ENCODE data around the gene RARB.
A peak's percentile ranks its signal among the peaks of the same experiment; 100 is the strongest.

RARB gene

GRCh38 chr3:25597535-25598101 is 169.6 kb downstream of the RARB start:
- in situ Hi-C loops (cut with HindIII; ENCODE audit: low pct_ligation_motif_present, low pct_unique_long_range_greater_than_20kb, low sequenced_read_pairs): no loop called here
- DNase-seq: no peak

- in situ Hi-C loops (cut with HindIII; ENCODE audit: low pct_ligation_motif_present, low pct_unique_long_range_greater_than_20kb, low sequenced_read_pairs): no loop called here
- DNase-seq: no peak
Observed at GRCh38 chr3:25603703-25604102, 175.6 kb downstream of the RARB start.

- in situ Hi-C loops (cut with HindIII; ENCODE audit: low pct_ligation_motif_present, low pct_unique_long_range_greater_than_20kb, low sequenced_read_pairs): no loop called here
- DNase-seq: peak; percentile 64
Observed at GRCh38 chr3:25604107-25604805, 176.2 kb downstream of the RARB start.

- in situ Hi-C loops (cut with HindIII; ENCODE audit: low pct_ligation_motif_present, low pct_unique_long_range_greater_than_20kb, low sequenced_read_pairs): no loop called here
- no peak for DNase-seq
Observed at GRCh38 chr3:25610167-25610566, 182.1 kb downstream of the RARB start.

- in situ Hi-C loops (cut with HindIII; ENCODE audit: low pct_ligation_motif_present, low pct_unique_long_range_greater_than_20kb, low sequenced_read_pairs): no loop called here
- no peak for DNase-seq
Observed at GRCh38 chr3:25610779-25611178, 182.7 kb downstream of the RARB start.

GRCh38 chr3:25611193-25611592 is 183.1 kb downstream of the RARB start:
- DNase-seq: no peak
- in situ Hi-C loops (cut with HindIII; ENCODE audit: low pct_ligation_motif_present, low pct_unique_long_range_greater_than_20kb, low sequenced_read_pairs): no loop called here

GRCh38 chr3:25618028-25618427 is 190.0 kb downstream of the RARB start:
- in situ Hi-C loops (cut with HindIII; ENCODE audit: low pct_ligation_motif_present, low pct_unique_long_range_greater_than_20kb, low sequenced_read_pairs): no loop called here

GRCh38 chr3:25619382-25619781 is 191.3 kb downstream of the RARB start:
- no peak for DNase-seq
- in situ Hi-C loops (cut with HindIII; ENCODE audit: low pct_ligation_motif_present, low pct_unique_long_range_greater_than_20kb, low sequenced_read_pairs): no loop called here

More at GRCh38 chr3:25618028-25618427, 190.0 kb downstream of the RARB start:
- no peak for DNase-seq

- in situ Hi-C loops (cut with HindIII; ENCODE audit: low pct_ligation_motif_present, low pct_unique_long_range_greater_than_20kb, low sequenced_read_pairs): no loop called here
Observed at GRCh38 chr3:25620493-25620892, 192.4 kb downstream of the RARB start.

GRCh38 chr3:25621087-25621486 is 193.0 kb downstream of the RARB start:
- in situ Hi-C loops (cut with HindIII; ENCODE audit: low pct_ligation_motif_present, low pct_unique_long_range_greater_than_20kb, low sequenced_read_pairs): no loop called here
- DNase-seq: no peak

More at GRCh38 chr3:25620493-25620892, 192.4 kb downstream of the RARB start:
- DNase-seq: no peak

GRCh38 chr3:25631989-25632388 is 203.9 kb downstream of the RARB start:
- no peak for DNase-seq
- in situ Hi-C loops (cut with HindIII; ENCODE audit: low pct_ligation_motif_present, low pct_unique_long_range_greater_than_20kb, low sequenced_read_pairs): no loop called here

GRCh38 chr3:25633919-25634318 is 205.9 kb downstream of the RARB start:
- DNase-seq: no peak
- in situ Hi-C loops (cut with HindIII; ENCODE audit: low pct_ligation_motif_present, low pct_unique_long_range_greater_than_20kb, low sequenced_read_pairs): no loop called here

- in situ Hi-C loops (cut with HindIII; ENCODE audit: low pct_ligation_motif_present, low pct_unique_long_range_greater_than_20kb, low sequenced_read_pairs): no loop called here
Observed at GRCh38 chr3:25635038-25635437, 207.0 kb downstream of the RARB start.

More at GRCh38 chr3:25635038-25635437, 207.0 kb downstream of the RARB start:
- DNase-seq: no peak
